Fibroblast of lung (primary cell): ENCODE data around the gene BCL10. TPM values are rescaled to one million over a fixed set of nuclear protein-coding genes. Genes with fewer than 3 reads are reported as not detected.
A peak's percentile ranks its signal among the peaks of the same experiment; 100 is the strongest.

Source experiments
- DNase-seq, 2 donors: peaks; one replicate each; pipeline versions ENCODE4 v3.0.0 to v3.0.0-alpha.2; 2010; ENCODE audit warnings: low read depth in 2 of 2
- H2AFZ ChIP-seq: 2 replicates; pipeline ENCODE4 v1.5.1; 2012; ENCODE audit warnings: low read length, control low read depth, inconsistent platforms
- H3K27ac ChIP-seq: 2 replicates; pipeline ENCODE4 v1.5.1; 2011; ENCODE audit warnings: low read length, control low read depth; ENCODE audit not compliant: insufficient read depth
- H3K27me3 ChIP-seq: 2 replicates; pipeline ENCODE4 v1.5.1; 2011; ENCODE audit warnings: mild to moderate bottlenecking, low read length; ENCODE audit not compliant: control insufficient read depth, insufficient read depth
- H3K36me3 ChIP-seq: 2 replicates; pipeline ENCODE4 v1.5.1; 2011; ENCODE audit warnings: low read length; ENCODE audit not compliant: control insufficient read depth, insufficient read depth
- H3K4me1 ChIP-seq: 2 replicates; pipeline ENCODE4 v1.5.1; 2011; ENCODE audit warnings: low read length; ENCODE audit not compliant: control insufficient read depth, insufficient read depth; ENCODE audit errors: extremely low read depth
- H3K4me2 ChIP-seq: 2 replicates; pipeline ENCODE4 v1.5.1; 2011; ENCODE audit warnings: low read length, control low read depth; ENCODE audit not compliant: insufficient read depth; ENCODE audit errors: extremely low read depth
- H3K4me3 ChIP-seq, 4 experiments: fragments of 200-600 bp in 1 of 4; sonication (generic) in 1 of 4; replicated peaks in 1 of 4; 2 replicates each; pipeline ENCODE4 v1.5.1; 2011 to 2016; ENCODE audit warnings: low read length in 4 of 4, low read depth in 3 of 4, mild to moderate bottlenecking in 3 of 4, control low read depth in 2 of 4, inconsistent platforms in 1 of 4, mixed read lengths in 1 of 4; ENCODE audit not compliant: insufficient read depth in 1 of 4; ENCODE audit errors: control extremely low read depth in 1 of 4
- H3K79me2 ChIP-seq: 2 replicates; pipeline ENCODE4 v1.5.1; 2012; ENCODE audit warnings: mild to moderate bottlenecking, low read length, inconsistent platforms; ENCODE audit not compliant: control insufficient read depth, insufficient read depth
- H3K9ac ChIP-seq: 2 replicates; pipeline ENCODE4 v1.5.1; 2011; ENCODE audit warnings: mild to moderate bottlenecking, low read length, control low read depth; ENCODE audit not compliant: insufficient read depth
- H3K9me3 ChIP-seq: 2 replicates; pipeline ENCODE4 v1.5.1; 2012; ENCODE audit warnings: low read depth, low read length; ENCODE audit not compliant: control insufficient read depth, insufficient read depth
- H4K20me1 ChIP-seq: 2 replicates; pipeline ENCODE4 v1.5.1; 2011; ENCODE audit warnings: low read length; ENCODE audit not compliant: control insufficient read depth, insufficient read depth; ENCODE audit errors: extremely low read depth
- CTCF ChIP-seq, 2 donors: IDR thresholded peaks in 1 of 2; conservative IDR thresholded peaks in 1 of 2; 1 replicate in 1 of 2; 2 replicates in 1 of 2; pipeline ENCODE4 v1.5.1; 2011 to 2012; ENCODE audit warnings: low read length in 2 of 2, control low read depth in 1 of 2, inconsistent platforms in 1 of 2, low read depth in 1 of 2, mild to moderate bottlenecking in 1 of 2
- EZH2 ChIP-seq: IDR thresholded peaks from 2 replicates; pipeline ENCODE4 v1.5.1; 2012; ENCODE audit warnings: low read length, control low read depth, mild to moderate bottlenecking; ENCODE audit errors: missing control alignments
- polyA plus RNA-seq, 2 donors: library from polyadenylated mRNA; depleted of rRNA in 1 of 2; stranded (reverse) in 1 of 2; unstranded in 1 of 2; fragments of >200 nt; gene quantifications; 2 replicates each; pipeline ENCODE4 v1.2.1, GENCODE V29; 2011 to 2012; ENCODE audit warnings: missing spikeins in 1 of 2
- total RNA-seq: library from RNA; depleted of rRNA; stranded (reverse); fragments of >200 nt; gene quantifications from 2 replicates; pipeline ENCODE4 v1.2.1, GENCODE V29; 2014

BCL10 gene
- total and polyA plus RNA-seq, 2 donors (not counting 1 experiment from before 2014, with no cell fraction given) = 18.8 to 30.2 TPM

DNA sequence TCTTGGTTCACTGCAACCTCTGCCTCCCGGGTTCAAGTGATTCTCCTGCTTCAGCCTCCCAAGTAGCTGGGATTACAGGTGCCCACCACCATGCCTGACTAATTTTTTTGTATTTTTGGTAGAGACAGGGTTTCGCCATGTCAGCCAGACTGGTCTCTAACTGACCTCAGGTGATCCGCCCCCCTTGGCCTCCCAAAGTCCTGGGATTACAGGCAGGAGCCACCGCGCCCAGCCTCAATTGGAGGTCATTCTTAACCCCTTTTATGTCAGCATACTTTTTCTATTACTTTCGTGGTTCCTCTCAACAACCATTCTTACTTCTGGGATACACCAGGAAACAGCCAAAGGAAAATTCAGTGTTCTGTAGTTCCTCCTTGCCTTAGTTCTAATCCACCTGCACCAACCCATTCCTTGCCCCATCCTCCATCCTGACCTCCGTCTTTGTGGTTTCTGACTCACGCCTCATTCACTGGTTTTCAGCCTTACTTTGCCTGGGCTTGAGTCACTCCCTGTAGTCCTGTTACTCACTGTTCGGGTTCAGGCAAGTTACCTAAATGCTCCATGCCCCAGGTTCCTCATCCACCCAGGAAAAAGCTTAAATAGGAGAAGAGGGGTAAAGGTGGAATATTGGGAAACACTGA lies 12.9 kb upstream of the BCL10 start:
- Histone ChIP-seq H3K4me3 (no peak overlapping the region), H3K4me1 (peaks cover 20% of the 10 kb centered on the region), H2AFZ (no peak overlapping the region), H4K20me1 (no peaks in the 10 kb centered on the region), H3K27ac (peak overlapping the region; percentile 41), H3K27me3 (no peaks in the 10 kb centered on the region), H3K36me3 (no peaks in the 10 kb centered on the region), H3K4me2 (peak overlapping the region; percentile 70), H3K9me3 (no peaks in the 10 kb centered on the region), H3K9ac (no peak overlapping the region), H3K79me2 (no peaks in the 10 kb centered on the region)
- no peak for TF ChIP-seq EZH2
- no peak for TF ChIP-seq CTCF (conservative IDR thresholded peaks at IDR 0.05 in 1 of 2, IDR thresholded peaks at IDR 0.05 in 1 of 2; ENCODE audit: low read depth in 1 of 2, low read length in 2 of 2)
- DNase-seq = peak; percentile 87 to 97

GRCh38 chr1:85284202-85284601 lies 7.8 kb upstream of the BCL10 start:
- no peaks in the 10 kb centered on the region for H3K79me2 ChIP-seq
- no peak overlapping the region for H3K9ac ChIP-seq
- no peak overlapping the region for H3K4me2 ChIP-seq
- H3K4me3 ChIP-seq = no peak overlapping the region
- H4K20me1 ChIP-seq = no peaks in the 10 kb centered on the region
- H3K27me3 ChIP-seq = no peaks in the 10 kb centered on the region
- H3K36me3 ChIP-seq = no peaks in the 10 kb centered on the region
- no peak overlapping the region for H3K27ac ChIP-seq
- TF ChIP-seq EZH2 = no peak
- no peak for TF ChIP-seq CTCF (conservative IDR thresholded peaks at IDR 0.05 in 1 of 2, IDR thresholded peaks at IDR 0.05 in 1 of 2; ENCODE audit: low read depth in 1 of 2, low read length in 2 of 2)
- DNase-seq = no peak
- H3K4me1 ChIP-seq = peaks cover 5% of the 10 kb centered on the region
- no peaks in the 10 kb centered on the region for H3K9me3 ChIP-seq
- no peak overlapping the region for H2AFZ ChIP-seq

- Histone ChIP-seq H3K27ac (no peak overlapping the region), H4K20me1 (no peaks in the 10 kb centered on the region), H3K27me3 (no peaks in the 10 kb centered on the region), H3K9ac (no peak overlapping the region), H3K79me2 (no peaks in the 10 kb centered on the region), H3K9me3 (no peaks in the 10 kb centered on the region), H3K4me3 (no peak overlapping the region), H3K4me2 (no peak overlapping the region), H3K4me1 (peaks cover 5% of the 10 kb centered on the region), H2AFZ (no peak overlapping the region), H3K36me3 (no peaks in the 10 kb centered on the region)
- TF ChIP-seq CTCF (conservative IDR thresholded peaks at IDR 0.05 in 1 of 2, IDR thresholded peaks at IDR 0.05 in 1 of 2; ENCODE audit: low read depth in 1 of 2, low read length in 2 of 2) = no peak
- TF ChIP-seq EZH2 = no peak
- DNase-seq = no peak
These were observed 7.2 kb upstream of the BCL10 start for GRCh38 chr1:85283475-85284199.
